ENCODE results near the gene TAL1.
"Not testable (repeated sequence)": the region's sequence is repeated elsewhere in the genome, so short reads cannot be mapped to it uniquely, and the experiment has no call there.

Gene TAL1

GRCh38 chr1:47232187-47232874 is at the start of gene TAL1:
Gene TAL1, minus strand, starts transcription at chr1:47232225. Its CDS starts 6,337 bp downstream, at chr1:47225888.
- no peak within 1 kb of the TSS for H3K27ac ChIP-seq
- no peak for TF ChIP-seq CTCF (conservative IDR thresholded peaks at IDR 0.05)

DNA sequence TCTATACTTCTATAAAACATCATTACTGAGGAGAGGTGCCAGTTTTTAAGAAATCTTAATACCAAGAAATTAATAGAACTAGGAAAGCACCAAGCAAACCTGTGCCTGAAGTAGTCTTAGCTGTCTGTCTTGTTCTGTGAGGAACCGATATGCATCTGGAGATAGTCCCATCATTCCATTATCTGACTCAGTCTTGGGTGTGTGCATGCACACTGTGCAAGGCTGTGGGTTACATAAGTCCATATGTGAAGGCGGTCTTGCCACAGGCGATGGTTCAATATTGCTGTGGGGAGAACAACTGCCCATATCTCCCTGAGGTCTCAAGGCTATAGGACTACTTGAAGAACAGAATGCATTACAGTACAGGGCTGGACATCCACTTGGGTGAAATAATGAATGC is 48.1 kb upstream of the TAL1 start:
- TF ChIP-seq CTCF (conservative IDR thresholded peaks at IDR 0.05) = no peak
- H3K27ac ChIP-seq = no peak overlapping the region

DNA sequence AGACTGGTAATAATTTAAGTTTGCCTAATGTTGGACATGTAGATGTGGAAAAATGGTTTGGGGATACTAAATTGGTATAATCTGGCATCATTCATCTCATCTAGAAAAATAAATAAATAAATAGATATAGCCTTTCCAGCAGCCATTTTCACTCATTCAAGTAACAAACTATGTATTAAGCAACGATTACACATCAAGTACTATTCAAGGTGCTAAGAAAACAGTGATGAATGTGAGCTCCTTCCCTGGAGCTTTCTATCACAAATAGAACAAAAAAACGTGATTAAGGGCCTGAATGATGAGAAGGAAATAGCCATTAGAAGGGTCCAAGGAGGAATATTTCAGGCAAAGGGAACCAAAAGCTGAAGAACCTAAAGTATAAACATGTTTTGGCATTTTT is 44.8 kb upstream of the TAL1 start:
- no peak overlapping the region for H3K27ac ChIP-seq
- TF ChIP-seq CTCF (conservative IDR thresholded peaks at IDR 0.05) = no peak

- H3K27ac ChIP-seq = not testable (repeated sequence)
These were observed 43.8 kb upstream of the TAL1 start for GRCh38 chr1:47275811-47276210.

DNA sequence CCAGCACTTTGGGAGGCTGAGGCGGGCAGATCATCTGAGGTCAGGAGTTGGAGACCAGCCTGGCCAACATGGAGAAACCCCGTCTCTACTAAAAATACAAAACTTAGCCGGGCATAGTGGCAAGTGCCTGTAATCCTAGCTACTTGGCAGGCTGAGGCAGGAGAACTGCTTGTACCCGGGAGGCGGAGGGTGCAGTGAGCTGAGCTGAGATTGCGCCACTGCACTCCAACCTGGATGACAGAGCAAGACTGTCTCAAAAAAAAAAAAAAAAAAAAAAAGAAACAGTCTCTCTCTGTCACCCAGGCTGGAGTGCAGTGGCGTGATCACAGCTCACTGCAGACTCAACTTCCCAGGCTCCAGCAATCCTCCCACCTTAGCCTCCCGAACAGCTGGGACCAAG is 33.5 kb upstream of the TAL1 start:
- H3K27ac ChIP-seq = not testable (repeated sequence)

DNA sequence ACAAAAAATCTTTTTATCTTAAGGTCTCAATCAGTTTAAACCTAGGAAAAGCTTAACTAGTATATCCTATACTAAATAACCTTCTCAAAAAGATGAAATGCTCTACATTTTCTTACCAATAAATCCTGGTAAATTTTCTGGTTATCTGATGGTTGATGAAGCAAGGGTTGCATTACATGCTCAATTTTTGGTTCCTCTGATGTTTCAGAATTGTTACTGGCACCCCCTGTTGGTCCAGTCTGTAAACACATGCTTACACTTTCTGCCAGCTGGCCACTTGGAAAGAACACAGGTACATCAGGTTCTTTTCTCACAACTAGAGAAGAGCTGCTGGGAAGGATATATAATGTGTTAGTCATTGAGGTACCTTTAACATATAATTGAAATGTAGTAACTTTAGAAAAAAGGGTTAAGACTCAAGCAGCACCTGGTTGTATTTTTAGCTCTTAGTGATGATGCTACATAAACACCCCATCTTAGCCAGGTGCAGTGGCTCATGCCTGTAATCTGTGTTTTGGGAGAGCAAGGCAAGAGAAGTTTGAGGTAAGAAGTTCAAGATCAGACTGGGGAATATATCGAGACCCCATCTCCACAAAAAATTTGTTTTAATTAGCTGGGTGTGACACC is 30.9 kb upstream of the TAL1 start:
- TF ChIP-seq CTCF (conservative IDR thresholded peaks at IDR 0.05) = peak; percentile 71
- no peak overlapping the region for H3K27ac ChIP-seq

DNA sequence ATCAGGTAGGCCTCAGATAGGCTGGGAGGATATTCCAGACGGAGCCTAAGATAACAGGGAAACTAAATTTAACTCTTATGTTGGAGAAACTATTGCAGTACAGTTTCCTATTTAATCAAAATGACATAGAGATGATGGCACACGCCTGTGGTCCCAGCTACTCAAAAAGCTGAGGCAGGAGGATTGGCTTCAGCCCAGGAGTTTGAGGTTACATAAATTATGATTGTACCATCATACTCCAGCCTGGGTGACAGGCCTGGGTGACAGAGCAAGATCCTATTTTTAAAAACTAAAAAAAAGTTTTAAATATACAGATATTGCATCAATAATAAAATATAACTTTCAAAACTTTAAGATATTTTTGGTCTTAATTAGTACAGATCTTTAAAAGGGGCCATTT is 25.2 kb upstream of the TAL1 start:
- TF ChIP-seq CTCF (conservative IDR thresholded peaks at IDR 0.05) = no peak
- no peak overlapping the region for H3K27ac ChIP-seq

- no peak for TF ChIP-seq CTCF (conservative IDR thresholded peaks at IDR 0.05)
- no peak overlapping the region for H3K27ac ChIP-seq
These were observed 20.8 kb upstream of the TAL1 start for GRCh38 chr1:47252795-47253194.
